Hematopoietic multipotent progenitor cell treated with erythropoietin and hydrocortisone succinate and interleukin-3 and kit ligand, for 15 days (in vitro differentiated cells): Measurements from ENCODE around the gene ABHD1.
"Not testable (repeated sequence)": the region's sequence is repeated elsewhere in the genome, so short reads cannot be mapped to it uniquely, and the experiment has no call there.

Experiments used
- DNase-seq: peaks from one replicate; pipeline ENCODE4 v3.0.0-alpha.2; 2015; ENCODE audit warnings: low spot score

ABHD1 gene

DNA sequence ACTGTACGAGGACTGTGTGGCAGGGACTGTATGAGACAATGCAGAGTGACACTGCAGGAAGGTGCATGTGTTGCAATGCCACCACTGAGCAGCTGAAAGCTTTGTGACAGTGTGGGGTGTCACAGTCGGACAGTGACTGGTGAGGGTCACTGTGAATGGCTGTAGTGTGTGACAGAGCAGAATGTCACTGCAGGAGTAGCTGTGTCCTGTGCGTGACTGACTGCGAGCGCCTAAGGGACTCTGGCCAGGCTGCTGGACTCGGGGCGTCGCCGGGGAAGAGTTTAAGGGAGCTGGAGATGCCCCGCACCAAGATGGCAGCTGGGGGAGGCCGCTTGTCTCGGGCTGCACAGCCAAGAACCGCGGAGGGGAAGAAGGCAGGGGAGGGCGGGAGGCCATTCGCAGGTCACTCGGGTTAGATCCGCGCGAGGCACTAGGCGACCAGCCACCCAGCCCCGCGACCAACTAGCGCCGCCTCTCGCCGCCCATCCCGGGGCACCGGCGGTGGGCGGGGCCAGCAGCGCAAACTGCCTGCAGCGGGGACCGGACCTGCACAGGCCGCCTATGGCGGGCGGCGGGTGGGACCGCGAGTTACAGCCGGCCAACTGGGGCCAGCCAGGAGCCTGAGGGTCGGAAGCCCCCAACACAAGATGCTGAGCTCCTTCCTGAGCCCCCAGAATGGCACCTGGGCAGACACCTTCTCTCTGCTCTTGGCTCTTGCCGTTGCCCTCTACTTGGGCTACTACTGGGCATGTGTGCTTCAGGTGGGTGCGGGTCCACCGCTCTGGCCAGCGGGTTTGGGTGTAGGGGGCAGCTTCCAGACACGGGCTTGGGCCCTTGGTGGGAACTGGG, at the start of gene ABHD1:
ABHD1 (plus strand) TSS at position 514 of the 849 bp plus-strand sequence; CDS start at position 648, 134 bp downstream.
- peak; percentile 31 for DNase-seq

- no peak for DNase-seq
Observed at GRCh38 chr2:27074738-27075565, 48.7 kb upstream of the ABHD1 start.

DNA sequence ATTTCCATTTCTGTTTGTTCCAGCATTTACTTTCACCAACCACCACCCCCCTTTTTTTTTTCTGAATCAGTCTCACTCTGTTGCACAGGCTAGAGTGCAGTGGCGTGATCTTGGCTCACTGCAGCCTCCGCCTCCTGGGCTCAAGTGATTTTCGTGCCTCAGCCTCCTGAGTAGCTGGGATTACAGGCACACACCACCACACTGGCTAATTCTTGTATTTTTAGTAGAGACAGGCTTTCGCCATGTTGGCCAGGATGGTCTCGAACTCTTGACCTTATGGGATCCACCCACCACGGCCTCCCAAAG, 48.1 kb upstream of the ABHD1 start:
- DNase-seq: not testable (repeated sequence)

DNA sequence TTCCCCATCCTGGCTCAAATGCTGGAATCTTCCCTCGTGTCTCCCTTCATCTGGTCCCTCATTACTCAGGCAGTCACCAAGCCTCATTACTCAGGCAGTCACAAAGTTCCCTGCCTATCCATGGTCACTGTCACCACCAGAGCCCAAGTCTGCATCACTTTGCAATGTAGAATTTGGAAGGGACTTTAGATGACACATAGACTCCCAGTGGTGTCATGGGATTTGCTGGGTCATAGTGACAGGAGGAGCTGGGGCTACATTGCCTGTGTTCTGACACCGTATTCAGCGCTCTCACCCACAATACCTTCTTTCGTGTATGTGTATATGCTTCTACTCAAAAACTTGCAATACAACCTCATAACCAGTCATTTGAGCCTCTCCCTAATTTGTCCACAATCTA, 47.3 kb upstream of the ABHD1 start:
- DNase-seq: no peak

GRCh38 chr2:27077231-27077630, 46.4 kb upstream of the ABHD1 start:
- no peak for DNase-seq

- no peak for DNase-seq
Observed at GRCh38 chr2:27078267-27079194, 45.1 kb upstream of the ABHD1 start, which contains the start of gene EMILIN1. Gene EMILIN1 (plus strand): TSS chr2:27078615. CDS start chr2:27079066, 451 bp downstream.

GRCh38 chr2:27079233-27080139, 44.1 kb upstream of the ABHD1 start:
- no peak for DNase-seq

- no peak for DNase-seq
Observed at GRCh38 chr2:27080140-27080469, 43.5 kb upstream of the ABHD1 start.

- DNase-seq: no peak
Observed at GRCh38 chr2:27080603-27080936, 43.0 kb upstream of the ABHD1 start.

DNA sequence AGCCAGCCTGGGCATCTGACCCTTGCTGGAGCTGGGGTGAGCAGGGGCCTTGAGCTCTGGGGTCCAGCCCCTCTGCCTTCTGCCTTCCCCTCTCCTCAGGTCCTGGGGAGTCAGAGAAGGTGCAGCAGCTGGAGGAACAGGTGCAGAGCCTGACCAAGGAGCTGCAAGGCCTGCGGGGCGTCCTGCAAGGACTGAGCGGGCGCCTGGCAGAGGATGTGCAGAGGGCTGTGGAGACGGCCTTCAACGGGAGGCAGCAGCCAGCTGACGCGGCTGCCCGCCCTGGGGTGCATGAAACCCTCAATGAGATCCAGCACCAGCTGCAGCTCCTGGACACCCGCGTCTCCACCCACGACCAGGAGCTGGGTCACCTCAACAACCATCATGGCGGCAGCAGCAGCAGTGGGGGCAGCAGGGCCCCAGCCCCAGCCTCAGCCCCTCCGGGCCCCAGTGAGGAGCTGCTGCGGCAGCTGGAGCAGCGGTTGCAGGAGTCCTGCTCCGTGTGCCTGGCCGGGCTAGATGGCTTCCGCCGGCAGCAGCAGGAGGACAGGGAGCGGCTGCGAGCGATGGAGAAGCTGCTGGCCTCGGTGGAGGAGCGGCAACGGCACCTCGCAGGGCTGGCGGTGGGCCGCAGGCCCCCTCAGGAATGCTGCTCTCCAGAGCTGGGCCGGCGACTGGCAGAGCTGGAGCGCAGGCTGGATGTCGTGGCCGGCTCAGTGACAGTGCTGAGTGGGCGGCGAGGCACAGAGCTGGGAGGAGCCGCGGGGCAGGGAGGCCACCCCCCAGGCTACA, 41.4 kb upstream of the ABHD1 start:
- no peak for DNase-seq

GRCh38 chr2:27082773-27083409, 40.7 kb upstream of the ABHD1 start:
- no peak for DNase-seq

DNA sequence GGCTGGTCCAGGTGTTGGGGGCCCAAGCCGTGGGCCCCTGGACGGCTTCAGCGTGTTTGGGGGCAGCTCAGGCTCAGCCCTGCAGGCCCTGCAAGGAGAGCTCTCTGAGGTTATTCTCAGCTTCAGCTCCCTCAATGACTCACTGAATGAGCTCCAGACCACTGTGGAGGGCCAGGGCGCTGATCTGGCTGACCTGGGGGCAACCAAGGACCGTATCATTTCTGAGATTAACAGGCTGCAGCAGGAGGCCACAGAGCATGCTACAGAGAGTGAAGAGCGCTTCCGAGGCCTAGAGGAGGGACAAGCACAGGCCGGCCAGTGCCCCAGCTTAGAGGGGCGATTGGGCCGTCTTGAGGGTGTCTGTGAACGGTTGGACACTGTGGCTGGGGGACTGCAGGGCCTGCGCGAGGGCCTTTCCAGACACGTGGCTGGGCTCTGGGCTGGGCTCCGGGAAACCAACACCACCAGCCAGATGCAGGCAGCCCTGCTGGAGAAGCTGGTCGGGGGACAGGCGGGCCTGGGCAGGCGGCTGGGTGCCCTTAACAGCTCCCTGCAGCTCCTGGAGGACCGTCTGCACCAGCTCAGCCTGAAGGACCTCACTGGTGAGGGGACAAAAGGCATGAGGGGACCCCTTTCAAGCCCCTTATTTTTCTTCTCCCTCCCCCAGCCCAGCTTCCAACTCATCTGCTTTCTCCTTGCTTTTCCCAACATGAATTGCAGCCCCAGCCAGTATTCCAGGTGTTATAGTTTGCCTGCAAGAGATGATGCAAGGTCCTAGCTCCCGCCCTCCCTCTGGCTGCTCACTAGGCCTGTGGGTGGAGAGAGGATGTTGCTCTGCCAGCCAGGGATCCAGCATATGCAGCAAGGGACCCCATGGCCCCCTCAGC, 40.0 kb upstream of the ABHD1 start:
- DNase-seq: no peak

DNA sequence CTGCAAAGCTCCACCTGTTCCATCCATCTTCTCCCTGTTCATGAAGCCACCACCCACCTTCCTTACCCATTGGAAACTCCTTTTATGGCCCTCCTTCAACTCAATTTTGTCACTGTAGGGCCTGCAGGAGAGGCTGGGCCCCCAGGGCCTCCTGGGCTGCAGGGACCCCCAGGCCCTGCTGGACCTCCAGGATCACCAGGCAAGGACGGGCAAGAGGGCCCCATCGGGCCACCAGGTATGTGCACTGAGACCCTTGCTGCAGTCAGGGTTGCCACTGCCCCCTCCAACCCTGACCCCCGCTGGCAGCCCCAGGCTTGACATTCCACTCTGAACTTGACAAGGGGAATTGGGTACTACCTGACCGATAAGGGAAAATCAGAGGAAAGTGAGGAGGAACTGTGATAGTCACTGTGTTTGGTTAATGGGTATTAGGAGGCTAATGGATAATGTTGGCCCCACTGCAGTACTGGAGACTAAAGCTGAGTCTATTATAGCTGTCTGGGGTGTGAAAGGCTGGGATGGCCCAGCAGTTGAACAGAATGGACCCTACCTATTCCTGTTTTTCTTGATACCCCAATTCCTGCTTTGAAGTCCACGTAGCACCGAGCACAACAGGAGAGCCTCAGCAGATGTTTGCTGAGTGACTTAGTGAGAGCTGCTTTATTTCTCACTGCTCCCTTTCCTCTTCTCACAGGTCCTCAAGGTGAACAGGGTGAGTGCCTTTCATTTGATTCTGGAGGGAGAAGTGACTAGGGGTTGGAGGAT, 39.1 kb upstream of the ABHD1 start:
- DNase-seq: no peak

DNA sequence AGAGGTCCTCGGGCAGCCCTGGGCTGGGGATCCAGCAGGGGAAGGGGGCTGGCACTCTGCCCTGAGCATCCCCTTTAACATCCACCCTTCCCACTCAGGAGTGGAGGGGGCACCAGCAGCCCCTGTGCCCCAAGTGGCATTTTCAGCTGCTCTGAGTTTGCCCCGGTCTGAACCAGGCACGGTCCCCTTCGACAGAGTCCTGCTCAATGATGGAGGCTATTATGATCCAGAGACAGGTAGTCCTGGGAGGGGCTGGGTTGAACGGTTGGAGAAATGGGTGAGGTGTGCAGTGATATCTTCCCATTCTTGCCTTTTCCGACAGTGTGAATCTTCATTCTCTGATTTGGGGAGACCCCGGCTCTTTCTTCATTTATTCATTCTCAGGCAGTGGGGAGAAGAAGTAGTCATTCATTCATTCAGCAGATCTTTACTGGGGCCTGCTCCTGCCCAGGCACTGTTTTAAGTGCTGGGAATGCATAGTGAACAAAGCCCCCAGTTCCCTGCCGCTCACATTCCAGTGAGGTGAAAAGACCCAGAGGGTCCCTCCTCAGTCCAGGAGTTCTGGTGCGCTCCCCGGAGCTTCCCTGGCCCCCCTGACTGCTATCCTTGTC, 38.4 kb upstream of the ABHD1 start:
- DNase-seq: no peak

- peak; percentile 53 for DNase-seq
Observed at GRCh38 chr2:27085673-27086089, 37.9 kb upstream of the ABHD1 start.

DNA sequence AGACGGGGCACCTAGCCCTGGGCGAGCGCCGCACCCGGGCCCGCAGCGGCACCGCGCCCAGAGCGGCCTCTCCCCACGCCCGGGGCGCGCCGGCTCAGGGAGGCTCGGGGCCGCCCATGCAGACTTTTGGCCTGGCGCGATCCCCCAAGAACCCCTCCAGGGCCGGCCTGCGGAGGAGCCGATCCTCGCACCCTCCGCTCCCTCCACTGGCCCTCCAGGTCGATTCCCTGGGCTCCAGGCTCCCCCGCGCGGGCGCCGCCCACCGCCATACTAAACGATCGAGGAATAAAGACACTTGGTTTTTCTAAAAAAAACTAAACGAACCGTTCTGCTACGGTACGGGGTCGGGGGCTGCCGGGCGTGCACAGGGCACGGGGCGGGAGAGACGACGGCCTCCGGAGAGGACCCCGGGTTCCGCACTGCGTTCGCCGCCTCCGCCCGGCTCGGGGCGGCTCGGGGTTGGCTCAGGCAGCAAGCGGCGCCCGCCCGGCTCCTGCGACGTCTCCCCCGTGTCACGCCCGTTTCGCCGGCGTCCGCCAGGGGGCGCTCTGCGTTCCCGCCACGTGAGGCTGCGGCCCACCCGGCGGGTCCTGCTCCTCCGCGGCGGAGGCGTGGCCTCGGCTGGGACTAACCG, 37.4 kb upstream of the ABHD1 start:
- DNase-seq: peak; percentile 92
